ENCODE data around the gene FUCA2.
A peak's percentile ranks its signal among the peaks of the same experiment; 100 is the strongest.
"Not testable (repeated sequence)": the region's sequence is repeated elsewhere in the genome, so short reads cannot be mapped to it uniquely, and the experiment has no call there.

Gene FUCA2

GRCh38 chr6:143449082-143449713 is 62.3 kb downstream of the FUCA2 start:
- Histone ChIP-seq H4K20me1 (ENCODE audit: control insufficient read depth, insufficient read depth, low read depth, low read length) (0 out of 2 replicates have a peak, but pooled peaks cover 4% of the 10 kb centered on the region), H3K27ac (ENCODE audit: low read depth, low read length) (no peak overlapping the region), H3K9me3 (ENCODE audit: control insufficient read depth, insufficient read depth, low read length) (no peaks in the 10 kb centered on the region), H3K4me2 (ENCODE audit: low read length) (peak overlapping the region; percentile 68), H3K79me2 (ENCODE audit: control insufficient read depth, low read length) (peaks cover 79% of the 10 kb centered on the region), H3F3A (ENCODE audit: control insufficient read depth, insufficient read depth) (peaks cover 5% of the 10 kb centered on the region; the same call in 1 of the 2 replicates), H3K9me2 (replicated peaks; ENCODE audit: control insufficient read depth, low read length) (no peaks in the 10 kb centered on the region), H3K4me3 (ENCODE audit: low read length) (peak overlapping the region; percentile 90), H3K27me3 (ENCODE audit: control insufficient read depth, low read length) (no peaks in the 10 kb centered on the region), H3K4me1 (ENCODE audit: control insufficient read depth, low read length) (peaks cover 32% of the 10 kb centered on the region), H3K36me3 (ENCODE audit: control insufficient read depth, low read length) (peaks cover 14% of the 10 kb centered on the region; the same call in 1 of the 2 replicates)
- TF ChIP-seq CTCF (IDR thresholded peaks at IDR 0.05; ENCODE audit: low read depth, low read length, poor library complexity, severe bottlenecking): no peak
- TF ChIP-seq EZH2phosphoT487 (IDR thresholded peaks at IDR 0.05; ENCODE audit: borderline replicate concordance, low read length): no peak

GRCh38 chr6:143447865-143448264 is 63.7 kb downstream of the FUCA2 start:
- not testable (repeated sequence) for H3K27me3 ChIP-seq (ENCODE audit: control insufficient read depth, low read length); H3K4me2 ChIP-seq (ENCODE audit: low read length); H3K9me3 ChIP-seq (ENCODE audit: control insufficient read depth, insufficient read depth, low read length); H3K27ac ChIP-seq (ENCODE audit: low read depth, low read length); H3F3A ChIP-seq (ENCODE audit: control insufficient read depth, insufficient read depth); H3K4me3 ChIP-seq (ENCODE audit: low read length); H3K9me2 ChIP-seq (replicated peaks; ENCODE audit: control insufficient read depth, low read length); H4K20me1 ChIP-seq (ENCODE audit: control insufficient read depth, insufficient read depth, low read depth, low read length)
- peaks cover 77% of the 10 kb centered on the region for H3K79me2 ChIP-seq (ENCODE audit: control insufficient read depth, low read length)
- peaks cover 11% of the 10 kb centered on the region; the same call in 1 of the 2 replicates for H3K36me3 ChIP-seq (ENCODE audit: control insufficient read depth, low read length)
- peaks cover 25% of the 10 kb centered on the region for H3K4me1 ChIP-seq (ENCODE audit: control insufficient read depth, low read length)

Measured in DOHH2 (cell line).